ENCODE data around the gene MAST4. TPM values are rescaled to one million over a fixed set of nuclear protein-coding genes. Genes with fewer than 3 reads are reported as not detected.

The MAST4 gene
- total and polyA plus RNA-seq, 2 donors (not counting 1 experiment from before 2014, with no cell fraction given) = 7.0 to 15.2 TPM

DNA sequence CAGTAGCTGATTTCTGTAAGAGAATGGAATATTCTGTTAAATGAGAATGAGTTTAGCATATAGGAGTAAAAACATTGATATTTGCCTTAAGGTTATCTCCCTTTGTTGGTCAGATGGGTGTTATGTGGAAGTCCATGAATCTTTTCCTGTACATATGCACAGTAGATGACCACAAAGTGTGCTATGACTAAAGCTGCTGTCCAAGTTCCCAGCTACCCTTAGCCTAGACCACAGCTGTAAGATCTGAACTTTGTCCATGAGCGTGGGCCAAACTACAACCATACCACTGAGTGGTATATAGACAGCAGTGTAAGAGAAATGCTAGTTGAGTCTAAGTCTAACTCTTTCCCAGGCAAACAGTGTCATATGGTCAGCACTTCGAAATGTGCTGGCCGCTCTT is 551.6 kb downstream of the MAST4 start:
- TF ChIP-seq, protein P1, sequence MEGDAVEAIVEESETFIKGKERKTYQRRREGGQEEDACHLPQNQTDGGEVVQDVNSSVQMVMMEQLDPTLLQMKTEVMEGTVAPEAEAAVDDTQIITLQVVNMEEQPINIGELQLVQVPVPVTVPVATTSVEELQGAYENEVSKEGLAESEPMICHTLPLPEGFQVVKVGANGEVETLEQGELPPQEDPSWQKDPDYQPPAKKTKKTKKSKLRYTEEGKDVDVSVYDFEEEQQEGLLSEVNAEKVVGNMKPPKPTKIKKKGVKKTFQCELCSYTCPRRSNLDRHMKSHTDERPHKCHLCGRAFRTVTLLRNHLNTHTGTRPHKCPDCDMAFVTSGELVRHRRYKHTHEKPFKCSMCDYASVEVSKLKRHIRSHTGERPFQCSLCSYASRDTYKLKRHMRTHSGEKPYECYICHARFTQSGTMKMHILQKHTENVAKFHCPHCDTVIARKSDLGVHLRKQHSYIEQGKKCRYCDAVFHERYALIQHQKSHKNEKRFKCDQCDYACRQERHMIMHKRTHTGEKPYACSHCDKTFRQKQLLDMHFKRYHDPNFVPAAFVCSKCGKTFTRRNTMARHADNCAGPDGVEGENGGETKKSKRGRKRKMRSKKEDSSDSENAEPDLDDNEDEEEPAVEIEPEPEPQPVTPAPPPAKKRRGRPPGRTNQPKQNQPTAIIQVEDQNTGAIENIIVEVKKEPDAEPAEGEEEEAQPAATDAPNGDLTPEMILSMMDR (conservative IDR thresholded peaks at IDR 0.05 in 1 of 2, IDR thresholded peaks at IDR 0.05 in 1 of 2; ENCODE audit: low read depth in 1 of 2, low read length in 2 of 2) = no peak
- no peak for TF ChIP-seq EZH2 (IDR thresholded peaks at IDR 0.05; ENCODE audit: low read length, missing control alignments)

DNA sequence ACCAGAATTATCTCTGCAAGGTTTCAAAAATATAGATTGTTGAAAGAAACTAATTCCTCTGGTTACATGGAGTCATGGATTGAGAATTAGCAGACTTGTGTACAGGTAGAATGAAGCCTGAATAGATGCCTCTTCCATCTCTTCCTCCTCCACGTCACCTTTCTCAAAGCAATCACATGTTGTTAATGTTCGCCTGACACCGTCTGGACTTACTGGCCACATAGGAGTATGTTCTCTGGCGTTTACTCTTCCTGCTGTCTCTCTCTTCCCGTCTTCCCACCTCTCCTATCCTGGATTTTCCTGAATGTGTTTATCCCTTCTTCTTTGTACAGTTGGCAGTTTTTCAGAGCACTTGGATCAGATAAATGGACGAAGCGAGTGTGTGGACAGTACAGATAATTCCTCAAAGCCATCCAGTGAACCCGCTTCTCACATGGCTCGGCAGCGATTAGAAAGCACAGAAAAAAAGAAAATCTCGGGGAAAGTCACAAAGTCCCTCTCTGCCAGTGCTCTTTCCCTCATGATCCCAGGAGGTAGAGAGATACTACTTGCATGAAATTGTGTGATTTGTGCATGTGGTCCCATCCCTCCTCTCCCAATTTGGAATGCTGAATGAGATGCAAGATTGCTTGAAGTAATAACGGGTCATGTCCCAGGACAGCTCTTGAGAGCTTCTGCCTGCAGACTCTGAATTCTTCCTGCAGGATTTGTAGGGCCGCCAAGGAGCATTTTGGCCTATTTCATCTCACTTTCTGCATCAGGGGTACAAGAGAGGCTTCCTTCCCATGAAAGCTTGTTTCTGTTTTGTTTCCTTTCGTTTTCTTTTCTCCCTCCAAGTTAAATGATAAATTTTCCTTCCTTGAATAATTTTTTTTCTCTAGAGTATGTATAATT is 553.1 kb downstream of the MAST4 start:
- H3K36me3 ChIP-seq (ENCODE audit: control insufficient read depth, insufficient read depth, low read length) = peaks cover 2% of the 10 kb centered on the region
- peak overlapping the region; percentile 94 for H3K4me2 ChIP-seq (ENCODE audit: extremely low read depth, insufficient read depth, low read length)
- TF ChIP-seq, protein P1 (conservative IDR thresholded peaks at IDR 0.05 in 1 of 2, IDR thresholded peaks at IDR 0.05 in 1 of 2; ENCODE audit: low read depth in 1 of 2, low read length in 2 of 2) = no peak
- no peak for TF ChIP-seq EZH2 (IDR thresholded peaks at IDR 0.05; ENCODE audit: low read length, missing control alignments)
- H4K20me1 ChIP-seq (ENCODE audit: control insufficient read depth, extremely low read depth, insufficient read depth, low read length) = no peaks in the 10 kb centered on the region
- H3K4me3 ChIP-seq (replicated peaks in 1 of 4; ENCODE audit: control extremely low read depth in 1 of 4, insufficient read depth in 1 of 4, low read depth in 3 of 4, low read length in 4 of 4) = peak overlapping the region; percentile 14 to 50 (median 37)
- no peaks in the 10 kb centered on the region for H3K79me2 ChIP-seq (ENCODE audit: control insufficient read depth, insufficient read depth, low read length)
- DNase-seq (ENCODE audit: low read depth in 2 of 2) = peak in 1 of 2 donors; percentile 4
- no peaks in the 10 kb centered on the region for H3K4me1 ChIP-seq (ENCODE audit: control insufficient read depth, extremely low read depth, insufficient read depth, low read length)
- H3K27me3 ChIP-seq (ENCODE audit: control insufficient read depth, insufficient read depth, low read length) = no peaks in the 10 kb centered on the region
- H3K9ac ChIP-seq (ENCODE audit: insufficient read depth, low read length) = no peak overlapping the region
- no peaks in the 10 kb centered on the region for H3K9me3 ChIP-seq (ENCODE audit: control insufficient read depth, insufficient read depth, low read depth, low read length)
- H2AFZ ChIP-seq (ENCODE audit: low read length) = peak overlapping the region; percentile 61
- H3K27ac ChIP-seq (ENCODE audit: insufficient read depth, low read length) = no peak overlapping the region

More for the DNA sequence above, 551.6 kb downstream of the MAST4 start:
- H3K9ac ChIP-seq (ENCODE audit: insufficient read depth, low read length) = no peak overlapping the region
- DNase-seq (ENCODE audit: low read depth in 2 of 2) = peak; percentile 72 to 73
- no peaks in the 10 kb centered on the region for H3K27me3 ChIP-seq (ENCODE audit: control insufficient read depth, insufficient read depth, low read length)
- no peaks in the 10 kb centered on the region for H4K20me1 ChIP-seq (ENCODE audit: control insufficient read depth, extremely low read depth, insufficient read depth, low read length)
- no peak overlapping the region for H3K4me2 ChIP-seq (ENCODE audit: extremely low read depth, insufficient read depth, low read length)
- H2AFZ ChIP-seq (ENCODE audit: low read length) = no peak overlapping the region
- no peaks in the 10 kb centered on the region for H3K4me1 ChIP-seq (ENCODE audit: control insufficient read depth, extremely low read depth, insufficient read depth, low read length)
- H3K27ac ChIP-seq (ENCODE audit: insufficient read depth, low read length) = no peak overlapping the region
- H3K36me3 ChIP-seq (ENCODE audit: control insufficient read depth, insufficient read depth, low read length) = peaks cover 3% of the 10 kb centered on the region
- no peaks in the 10 kb centered on the region for H3K9me3 ChIP-seq (ENCODE audit: control insufficient read depth, insufficient read depth, low read depth, low read length)
- no peaks in the 10 kb centered on the region for H3K79me2 ChIP-seq (ENCODE audit: control insufficient read depth, insufficient read depth, low read length)
- no peak overlapping the region for H3K4me3 ChIP-seq (replicated peaks in 1 of 4; ENCODE audit: control extremely low read depth in 1 of 4, insufficient read depth in 1 of 4, low read depth in 3 of 4, low read length in 4 of 4)

- Histone ChIP-seq H3K9ac (ENCODE audit: insufficient read depth, low read length) (no peak overlapping the region), H3K9me3 (ENCODE audit: control insufficient read depth, insufficient read depth, low read depth, low read length) (no peaks in the 10 kb centered on the region), H3K4me2 (ENCODE audit: extremely low read depth, insufficient read depth, low read length) (peak overlapping the region; percentile 94), H2AFZ (ENCODE audit: low read length) (no peak overlapping the region), H3K4me1 (ENCODE audit: control insufficient read depth, extremely low read depth, insufficient read depth, low read length) (no peaks in the 10 kb centered on the region), H3K27me3 (ENCODE audit: control insufficient read depth, insufficient read depth, low read length) (no peaks in the 10 kb centered on the region), H3K36me3 (ENCODE audit: control insufficient read depth, insufficient read depth, low read length) (peaks cover 2% of the 10 kb centered on the region), H3K27ac (ENCODE audit: insufficient read depth, low read length) (no peak overlapping the region), H3K4me3 (replicated peaks in 1 of 4; ENCODE audit: control extremely low read depth in 1 of 4, insufficient read depth in 1 of 4, low read depth in 3 of 4, low read length in 4 of 4) (peak overlapping the region; percentile 14 to 50 (median 37)), H3K79me2 (ENCODE audit: control insufficient read depth, insufficient read depth, low read length) (no peaks in the 10 kb centered on the region), H4K20me1 (ENCODE audit: control insufficient read depth, extremely low read depth, insufficient read depth, low read length) (no peaks in the 10 kb centered on the region)
- peak in 1 of 2 donors; percentile 72 for DNase-seq (ENCODE audit: low read depth in 2 of 2)
- TF ChIP-seq, protein P1 (conservative IDR thresholded peaks at IDR 0.05 in 1 of 2, IDR thresholded peaks at IDR 0.05 in 1 of 2; ENCODE audit: low read depth in 1 of 2, low read length in 2 of 2) = peak; percentile 77 to 79
- no peak for TF ChIP-seq EZH2 (IDR thresholded peaks at IDR 0.05; ENCODE audit: low read length, missing control alignments)
Measured at GRCh38 chr5:67149951-67150523, 553.8 kb downstream of the MAST4 start.

All from fibroblast of lung (primary cell).